BE2C (cell line): ENCODE data around the gene SRC.

Source experiments
- DNase-seq: peaks from one replicate; pipeline ENCODE4 v3.0.0-alpha.2; 2020
- H3K27me3 ChIP-seq: fragments of 250-450 bp; sonication (Bioruptor Pico); 2 replicates; pipeline ENCODE4 v1.5.1; 2020; ENCODE audit warnings: mild to moderate bottlenecking
- H3K36me3 ChIP-seq: fragments of 250-450 bp; sonication (Bioruptor Pico); 2 replicates; pipeline ENCODE4 v1.5.1; 2020; ENCODE audit warnings: mild to moderate bottlenecking
- H3K4me1 ChIP-seq: fragments of 250-450 bp; sonication (Bioruptor Pico); 2 replicates; pipeline ENCODE4 v1.5.1; 2020
- H3K4me3 ChIP-seq: 2 replicates; pipeline ENCODE4 v1.5.1; 2011; ENCODE audit warnings: low read depth, low read length
- H3K9me3 ChIP-seq: fragments of 250-450 bp; sonication (Bioruptor Pico); 2 replicates; pipeline ENCODE4 v1.5.1; 2020
- TF ChIP-seq, protein P1 (sequence below): IDR thresholded peaks from 2 replicates; pipeline ENCODE4 v1.5.1; 2012; ENCODE audit warnings: mild to moderate bottlenecking, low read depth, low read length

SRC gene

DNA sequence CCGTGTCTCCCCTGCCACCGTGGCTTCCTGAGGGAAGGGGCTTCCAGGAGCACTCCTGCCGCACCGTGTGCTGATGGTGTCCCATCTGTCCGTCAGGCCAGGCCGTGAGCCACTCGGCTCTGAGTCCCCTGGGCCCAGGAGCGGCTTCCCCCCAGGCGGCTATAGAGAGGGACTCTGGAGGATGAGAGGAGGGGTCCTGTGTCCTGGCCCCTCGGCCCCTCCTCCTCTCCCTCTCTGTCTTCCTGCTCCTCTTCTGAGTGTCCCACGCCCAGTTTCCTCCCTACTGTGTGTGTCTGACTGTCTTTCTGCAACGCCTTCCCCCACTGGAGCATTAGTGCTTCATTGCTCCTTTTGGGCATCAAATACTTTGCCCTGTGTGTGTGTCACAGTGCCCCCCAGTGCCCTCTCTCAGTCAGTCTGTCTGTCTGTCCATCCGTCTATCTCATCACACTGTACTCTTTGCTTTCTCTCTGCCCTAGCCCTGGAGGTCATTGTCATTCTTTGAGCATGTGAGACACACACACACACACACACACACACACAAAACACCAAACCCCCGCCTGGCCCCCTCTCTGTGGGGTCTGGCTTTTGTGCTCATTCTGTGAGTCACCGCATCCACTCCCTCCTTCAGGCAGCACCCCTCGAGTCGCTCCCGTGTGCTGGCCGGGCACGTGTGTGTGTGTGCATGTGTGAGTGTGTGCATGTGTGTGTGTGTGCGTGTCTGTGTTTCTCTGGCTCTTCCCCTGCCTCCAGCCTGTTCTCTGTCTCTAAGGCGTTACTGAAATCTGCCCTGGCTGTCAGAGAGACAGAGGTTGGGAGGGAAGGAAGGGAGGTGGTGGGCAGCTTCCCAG is 71.9 kb downstream of the SRC start:
- Histone ChIP-seq H3K36me3 (no peaks in the 10 kb centered on the region), H3K4me1 (no peaks in the 10 kb centered on the region), H3K9me3 (no peaks in the 10 kb centered on the region), H3K27me3 (no peaks in the 10 kb centered on the region), H3K4me3 (no peak overlapping the region)
- TF ChIP-seq, protein P1, sequence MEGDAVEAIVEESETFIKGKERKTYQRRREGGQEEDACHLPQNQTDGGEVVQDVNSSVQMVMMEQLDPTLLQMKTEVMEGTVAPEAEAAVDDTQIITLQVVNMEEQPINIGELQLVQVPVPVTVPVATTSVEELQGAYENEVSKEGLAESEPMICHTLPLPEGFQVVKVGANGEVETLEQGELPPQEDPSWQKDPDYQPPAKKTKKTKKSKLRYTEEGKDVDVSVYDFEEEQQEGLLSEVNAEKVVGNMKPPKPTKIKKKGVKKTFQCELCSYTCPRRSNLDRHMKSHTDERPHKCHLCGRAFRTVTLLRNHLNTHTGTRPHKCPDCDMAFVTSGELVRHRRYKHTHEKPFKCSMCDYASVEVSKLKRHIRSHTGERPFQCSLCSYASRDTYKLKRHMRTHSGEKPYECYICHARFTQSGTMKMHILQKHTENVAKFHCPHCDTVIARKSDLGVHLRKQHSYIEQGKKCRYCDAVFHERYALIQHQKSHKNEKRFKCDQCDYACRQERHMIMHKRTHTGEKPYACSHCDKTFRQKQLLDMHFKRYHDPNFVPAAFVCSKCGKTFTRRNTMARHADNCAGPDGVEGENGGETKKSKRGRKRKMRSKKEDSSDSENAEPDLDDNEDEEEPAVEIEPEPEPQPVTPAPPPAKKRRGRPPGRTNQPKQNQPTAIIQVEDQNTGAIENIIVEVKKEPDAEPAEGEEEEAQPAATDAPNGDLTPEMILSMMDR: no peak
- no peak for DNase-seq

DNA sequence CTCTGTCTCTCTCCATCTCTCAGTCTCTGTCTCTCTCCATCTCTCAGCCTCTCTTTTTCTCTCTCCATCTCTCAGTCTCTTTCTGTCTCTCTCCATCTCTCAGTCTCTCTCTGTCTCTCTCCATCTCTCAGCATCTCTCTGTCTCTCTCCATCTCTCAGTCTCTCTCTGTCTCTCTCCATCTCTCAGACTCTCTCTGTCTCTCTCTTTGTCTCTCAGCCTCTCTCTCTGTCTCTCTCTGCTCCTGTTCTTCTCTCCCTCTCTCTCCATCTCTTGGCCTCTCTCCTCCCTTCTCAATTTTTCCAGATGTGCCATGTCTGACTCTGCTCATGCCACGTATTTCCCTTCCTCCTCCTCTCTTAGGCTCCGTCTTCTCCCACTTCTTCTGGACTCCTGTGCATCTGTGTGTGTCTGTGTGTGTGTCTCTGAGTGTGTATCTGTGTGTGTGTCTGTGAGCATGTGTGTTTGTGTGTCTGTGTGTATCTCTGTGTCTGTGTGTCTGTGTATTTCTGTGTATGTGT is 72.7 kb downstream of the SRC start:
- H3K4me1 ChIP-seq: no peaks in the 10 kb centered on the region
- H3K27me3 ChIP-seq: no peaks in the 10 kb centered on the region; the same call in 1 of the 2 replicates
- DNase-seq: no peak
- TF ChIP-seq, protein P1: no peak
- no peak overlapping the region for H3K4me3 ChIP-seq
- no peaks in the 10 kb centered on the region for H3K36me3 ChIP-seq
- H3K9me3 ChIP-seq: no peaks in the 10 kb centered on the region

DNA sequence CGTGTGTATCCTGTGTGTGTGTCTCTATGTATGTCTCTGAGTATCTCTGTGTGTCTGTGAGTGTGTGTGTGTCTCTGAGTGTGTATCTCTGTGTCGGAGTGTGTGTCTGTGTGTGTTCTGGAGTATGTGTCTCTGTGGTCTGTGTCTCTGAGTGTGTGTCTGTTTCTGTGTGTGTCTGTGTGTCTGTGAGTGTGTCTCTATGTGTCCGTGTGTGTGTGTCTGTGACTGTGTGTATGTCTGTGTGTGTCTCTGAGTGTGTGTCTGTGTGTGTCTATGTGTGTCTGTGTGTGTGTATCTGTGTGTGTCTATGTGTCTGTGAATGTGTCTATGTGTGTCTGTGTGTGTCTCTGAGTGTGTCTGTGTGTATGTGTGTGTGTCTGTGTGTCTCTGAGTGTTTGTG is 73.4 kb downstream of the SRC start:
- DNase-seq: no peak
- no peaks in the 10 kb centered on the region for H3K9me3 ChIP-seq
- H3K4me1 ChIP-seq: no peaks in the 10 kb centered on the region
- TF ChIP-seq, protein P1: no peak
- H3K36me3 ChIP-seq: no peaks in the 10 kb centered on the region
- H3K27me3 ChIP-seq: no peaks in the 10 kb centered on the region; the same call in 1 of the 2 replicates
- no peak overlapping the region for H3K4me3 ChIP-seq

DNA sequence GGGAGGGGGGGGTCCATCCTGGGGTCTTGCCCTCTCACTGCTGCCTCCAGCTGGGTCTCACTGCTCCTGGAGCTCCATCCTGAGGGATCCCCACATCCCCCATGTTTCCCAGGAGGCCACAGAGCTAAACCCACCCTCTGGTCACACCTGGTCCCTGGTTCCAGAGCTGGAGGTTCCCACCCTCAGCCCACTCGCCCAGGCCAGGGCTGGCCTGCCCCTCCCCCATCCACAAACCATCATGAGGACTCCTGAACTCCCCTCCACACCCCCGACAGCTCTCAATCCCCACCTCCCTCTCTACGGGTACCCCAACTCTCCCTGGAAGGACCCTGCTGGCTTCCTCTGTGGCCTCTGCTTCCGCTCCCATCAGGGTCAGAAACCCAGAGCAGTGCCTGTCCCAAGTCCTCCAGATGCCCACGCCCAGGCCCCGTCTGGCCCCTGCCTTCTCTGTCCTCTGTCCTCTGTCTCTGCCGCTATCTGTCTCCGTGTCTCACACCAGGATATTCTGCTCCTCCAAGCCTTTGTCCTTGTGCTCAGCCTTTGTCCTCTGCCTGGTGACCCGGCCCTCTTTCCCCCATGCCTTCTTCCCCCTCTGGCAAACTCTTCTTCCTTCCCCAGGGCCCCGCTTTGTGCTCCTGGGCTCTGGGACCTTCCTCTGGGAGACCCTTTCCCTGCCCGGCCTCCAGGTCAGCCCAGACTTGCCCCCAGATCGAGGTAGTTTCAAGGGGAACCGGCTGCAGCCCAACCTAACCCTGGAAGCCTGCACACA is 74.0 kb downstream of the SRC start:
- DNase-seq: no peak
- Histone ChIP-seq H3K27me3 (no peaks in the 10 kb centered on the region; the same call in 1 of the 2 replicates), H3K36me3 (no peaks in the 10 kb centered on the region), H3K9me3 (no peaks in the 10 kb centered on the region), H3K4me1 (no peaks in the 10 kb centered on the region), H3K4me3 (no peak overlapping the region)
- TF ChIP-seq, protein P1: no peak

DNA sequence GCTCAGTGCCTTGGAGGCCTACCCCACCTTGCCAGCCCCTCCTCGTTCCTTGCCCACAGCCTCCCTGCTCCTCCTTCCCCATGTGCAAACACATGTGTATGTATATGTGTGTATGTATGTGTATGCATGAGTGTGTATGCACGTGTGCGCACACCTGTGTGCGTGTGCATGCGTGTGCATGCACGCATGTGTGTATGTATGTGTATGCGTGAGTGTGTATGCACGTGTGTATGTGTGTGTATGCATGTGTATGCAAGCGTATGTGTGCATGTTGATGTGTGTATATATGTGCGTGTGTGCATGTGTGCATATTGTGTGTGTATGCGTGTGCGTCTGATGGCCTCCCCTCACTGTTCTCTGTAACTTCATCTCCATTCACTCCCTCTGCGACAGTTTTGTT is 74.7 kb downstream of the SRC start:
- no peaks in the 10 kb centered on the region for H3K4me1 ChIP-seq
- TF ChIP-seq, protein P1: no peak
- H3K36me3 ChIP-seq: no peaks in the 10 kb centered on the region
- H3K9me3 ChIP-seq: no peaks in the 10 kb centered on the region
- no peak overlapping the region for H3K4me3 ChIP-seq
- no peak for DNase-seq
- H3K27me3 ChIP-seq: no peaks in the 10 kb centered on the region; the same call in 1 of the 2 replicates
